ENCODE data around the gene LGALS14.

The LGALS14 gene

GRCh38 chr19:39729594-39729993 is 25.3 kb downstream of the LGALS14 start:
- H3K4me1 ChIP-seq (ENCODE audit: insufficient read depth, low read length) = no peaks in the 10 kb centered on the region
- no peak overlapping the region for H3K9ac ChIP-seq (ENCODE audit: low read length)
- no peaks in the 10 kb centered on the region for H3K27me3 ChIP-seq (ENCODE audit: control insufficient read depth in 1 of 2, insufficient read depth in 2 of 2, low read length in 2 of 2)
- H3K9me3 ChIP-seq (ENCODE audit: low read length) = no peaks in the 10 kb centered on the region
- H3K36me3 ChIP-seq (ENCODE audit: insufficient read depth, low read length) = no peaks in the 10 kb centered on the region
- H3K27ac ChIP-seq (ENCODE audit: low read depth, low read length) = no peak overlapping the region
- H3K4me3 ChIP-seq (ENCODE audit: low read depth in 1 of 2, low read length in 2 of 2) = no peak overlapping the region

- no peaks in the 10 kb centered on the region for H3K9me3 ChIP-seq (ENCODE audit: low read length)
- no peaks in the 10 kb centered on the region for H3K36me3 ChIP-seq (ENCODE audit: insufficient read depth, low read length)
- H3K27me3 ChIP-seq (ENCODE audit: control insufficient read depth in 1 of 2, insufficient read depth in 2 of 2, low read length in 2 of 2) = no peaks in the 10 kb centered on the region
- H3K27ac ChIP-seq (ENCODE audit: low read depth, low read length) = no peak overlapping the region
- no peaks in the 10 kb centered on the region for H3K4me1 ChIP-seq (ENCODE audit: insufficient read depth, low read length)
- no peak overlapping the region for H3K9ac ChIP-seq (ENCODE audit: low read length)
- no peak overlapping the region for H3K4me3 ChIP-seq (ENCODE audit: low read depth in 1 of 2, low read length in 2 of 2)
These were observed 27.4 kb downstream of the LGALS14 start for GRCh38 chr19:39731685-39732084.

GRCh38 chr19:39733841-39734240 is 29.6 kb downstream of the LGALS14 start:
- Histone ChIP-seq H3K27me3 (ENCODE audit: control insufficient read depth in 1 of 2, insufficient read depth in 2 of 2, low read length in 2 of 2) (peaks cover 0 to 5% of the 10 kb centered on the region in 2 donors), H3K4me1 (ENCODE audit: insufficient read depth, low read length) (no peaks in the 10 kb centered on the region), H3K4me3 (ENCODE audit: low read depth in 1 of 2, low read length in 2 of 2) (no peak overlapping the region), H3K36me3 (ENCODE audit: insufficient read depth, low read length) (no peaks in the 10 kb centered on the region), H3K27ac (ENCODE audit: low read depth, low read length) (no peak overlapping the region), H3K9ac (ENCODE audit: low read length) (no peak overlapping the region), H3K9me3 (ENCODE audit: low read length) (no peaks in the 10 kb centered on the region)

GRCh38 chr19:39735688-39736087 is 31.4 kb downstream of the LGALS14 start:
- Histone ChIP-seq H3K9me3 (ENCODE audit: low read length) (no peaks in the 10 kb centered on the region), H3K4me3 (ENCODE audit: low read depth in 1 of 2, low read length in 2 of 2) (no peak overlapping the region), H3K4me1 (ENCODE audit: insufficient read depth, low read length) (no peaks in the 10 kb centered on the region), H3K27ac (ENCODE audit: low read depth, low read length) (no peak overlapping the region), H3K36me3 (ENCODE audit: insufficient read depth, low read length) (no peaks in the 10 kb centered on the region), H3K27me3 (ENCODE audit: control insufficient read depth in 1 of 2, insufficient read depth in 2 of 2, low read length in 2 of 2) (peaks cover 0 to 5% of the 10 kb centered on the region in 2 donors), H3K9ac (ENCODE audit: low read length) (no peak overlapping the region)

DNA sequence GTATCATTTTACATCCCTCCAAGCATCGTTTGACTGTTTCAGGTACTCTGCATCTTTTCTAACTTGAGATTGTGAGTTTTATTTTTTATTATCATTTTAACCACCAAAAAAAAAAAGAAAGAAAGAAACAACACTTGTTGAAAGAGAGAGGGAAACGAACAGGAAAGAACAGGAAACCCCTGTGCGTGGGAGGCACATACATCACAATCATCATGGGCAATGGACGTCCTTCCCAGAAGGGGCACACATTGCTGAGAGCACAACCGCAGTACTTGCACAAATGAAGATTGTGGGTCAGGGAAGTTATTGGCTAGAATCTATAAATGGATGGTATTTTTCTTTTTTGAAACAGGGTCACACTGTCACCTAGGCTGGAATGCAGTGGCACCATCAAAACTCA is 31.8 kb downstream of the LGALS14 start:
- no peaks in the 10 kb centered on the region for H3K36me3 ChIP-seq (ENCODE audit: insufficient read depth, low read length)
- no peaks in the 10 kb centered on the region for H3K9me3 ChIP-seq (ENCODE audit: low read length)
- H3K27ac ChIP-seq (ENCODE audit: low read depth, low read length) = no peak overlapping the region
- H3K27me3 ChIP-seq (ENCODE audit: control insufficient read depth in 1 of 2, insufficient read depth in 2 of 2, low read length in 2 of 2) = peaks cover 0 to 5% of the 10 kb centered on the region in 2 donors
- H3K9ac ChIP-seq (ENCODE audit: low read length) = no peak overlapping the region
- H3K4me1 ChIP-seq (ENCODE audit: insufficient read depth, low read length) = no peaks in the 10 kb centered on the region
- H3K4me3 ChIP-seq (ENCODE audit: low read depth in 1 of 2, low read length in 2 of 2) = no peak overlapping the region

DNA sequence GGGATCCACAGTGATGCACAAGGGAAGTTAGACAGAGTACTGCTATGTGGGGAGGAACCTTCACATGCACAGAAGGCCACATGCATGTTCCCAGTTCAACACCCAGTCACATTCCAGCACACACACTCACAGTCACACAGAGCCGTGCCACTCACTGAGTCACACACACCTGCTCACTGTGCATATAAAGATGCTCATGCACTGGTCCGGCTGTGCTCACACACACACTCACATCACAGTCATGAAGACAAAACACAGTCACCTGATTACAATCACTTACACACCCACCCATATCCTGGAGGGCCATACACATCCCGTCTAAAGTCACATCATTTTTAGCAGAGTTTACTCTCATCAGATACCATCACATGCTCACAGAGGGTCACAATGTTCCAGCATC is 33.1 kb downstream of the LGALS14 start:
- H3K27me3 ChIP-seq (ENCODE audit: control insufficient read depth in 1 of 2, insufficient read depth in 2 of 2, low read length in 2 of 2) = peaks cover 0 to 5% of the 10 kb centered on the region in 2 donors
- H3K4me1 ChIP-seq (ENCODE audit: insufficient read depth, low read length) = no peaks in the 10 kb centered on the region
- no peaks in the 10 kb centered on the region for H3K9me3 ChIP-seq (ENCODE audit: low read length)
- no peak overlapping the region for H3K9ac ChIP-seq (ENCODE audit: low read length)
- no peaks in the 10 kb centered on the region for H3K36me3 ChIP-seq (ENCODE audit: insufficient read depth, low read length)
- H3K27ac ChIP-seq (ENCODE audit: low read depth, low read length) = no peak overlapping the region
- H3K4me3 ChIP-seq (ENCODE audit: low read depth in 1 of 2, low read length in 2 of 2) = no peak overlapping the region

DNA sequence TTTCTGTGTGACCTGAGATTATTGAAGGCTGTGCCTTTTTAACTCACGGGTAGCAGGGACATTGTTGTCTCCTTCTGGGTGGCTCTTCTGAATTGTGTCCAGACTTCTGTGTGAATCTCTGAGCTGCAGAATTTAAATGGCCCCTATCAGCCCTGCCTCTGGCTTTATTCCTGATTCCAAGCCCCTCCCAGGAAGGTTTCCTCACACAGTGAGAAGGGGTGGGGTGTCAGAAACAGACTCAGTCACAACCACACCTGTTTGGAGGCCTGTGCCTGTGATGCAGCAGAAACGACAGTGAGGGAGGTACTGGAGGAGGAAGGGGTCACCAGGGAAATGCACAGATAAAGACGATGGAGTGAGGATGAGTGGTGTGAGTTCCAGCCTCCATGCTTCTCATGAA is 33.6 kb downstream of the LGALS14 start, which contains the start of gene CLC:
Gene CLC, minus strand, starts transcription at position 139 of the 400 bp plus-strand sequence. Its CDS starts 77 bp downstream, at position 62.
- no peak within 1 kb of the TSS for H3K27ac ChIP-seq (ENCODE audit: low read depth, low read length)
- H3K9ac ChIP-seq (ENCODE audit: low read length) = no peak within 1 kb of the TSS
- peaks cover 0 to 5% of the 10 kb centered on the region in 2 donors for H3K27me3 ChIP-seq (ENCODE audit: control insufficient read depth in 1 of 2, insufficient read depth in 2 of 2, low read length in 2 of 2)
- no peaks in the 10 kb centered on the region for H3K4me1 ChIP-seq (ENCODE audit: insufficient read depth, low read length)
- H3K4me3 ChIP-seq (ENCODE audit: low read depth in 1 of 2, low read length in 2 of 2) = no peak within 1 kb of the TSS
- H3K36me3 ChIP-seq (ENCODE audit: insufficient read depth, low read length) = no peaks in the 10 kb centered on the region
- no peaks in the 10 kb centered on the region for H3K9me3 ChIP-seq (ENCODE audit: low read length)

DNA sequence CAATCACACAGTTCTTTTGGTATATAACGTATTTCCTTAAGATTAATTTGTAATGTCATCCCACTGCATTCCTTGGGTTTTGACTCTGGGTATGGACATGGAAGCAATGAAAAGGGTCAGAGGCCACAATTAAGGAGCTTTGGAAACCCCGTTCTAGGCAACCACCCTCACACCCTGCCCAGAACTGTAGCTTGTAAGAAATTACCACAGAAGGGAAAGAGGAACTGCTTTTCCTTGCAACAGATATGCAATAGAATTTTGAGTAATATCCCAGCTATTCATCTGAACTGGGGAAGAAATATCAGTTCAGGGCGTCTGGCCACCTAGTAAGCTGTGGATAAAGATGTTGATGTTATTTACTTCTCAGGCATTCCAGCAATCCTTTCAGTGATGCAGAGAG is 34.5 kb downstream of the LGALS14 start:
- H3K9ac ChIP-seq (ENCODE audit: low read length) = no peak overlapping the region
- H3K36me3 ChIP-seq (ENCODE audit: insufficient read depth, low read length) = no peaks in the 10 kb centered on the region
- H3K27ac ChIP-seq (ENCODE audit: low read depth, low read length) = no peak overlapping the region
- no peaks in the 10 kb centered on the region for H3K9me3 ChIP-seq (ENCODE audit: low read length)
- H3K4me1 ChIP-seq (ENCODE audit: insufficient read depth, low read length) = no peaks in the 10 kb centered on the region
- no peak overlapping the region for H3K4me3 ChIP-seq (ENCODE audit: low read depth in 1 of 2, low read length in 2 of 2)
- peaks cover 0 to 5% of the 10 kb centered on the region in 2 donors for H3K27me3 ChIP-seq (ENCODE audit: control insufficient read depth in 1 of 2, insufficient read depth in 2 of 2, low read length in 2 of 2)

- Histone ChIP-seq H3K36me3 (ENCODE audit: insufficient read depth, low read length) (no peaks in the 10 kb centered on the region), H3K27ac (ENCODE audit: low read depth, low read length) (no peak overlapping the region), H3K9ac (ENCODE audit: low read length) (no peak overlapping the region), H3K27me3 (ENCODE audit: control insufficient read depth in 1 of 2, insufficient read depth in 2 of 2, low read length in 2 of 2) (peaks cover 0 to 5% of the 10 kb centered on the region in 2 donors), H3K4me1 (ENCODE audit: insufficient read depth, low read length) (no peaks in the 10 kb centered on the region), H3K9me3 (ENCODE audit: low read length) (no peaks in the 10 kb centered on the region), H3K4me3 (ENCODE audit: low read depth in 1 of 2, low read length in 2 of 2) (no peak overlapping the region)
These were observed 36.1 kb downstream of the LGALS14 start for GRCh38 chr19:39740395-39740794.

DNA sequence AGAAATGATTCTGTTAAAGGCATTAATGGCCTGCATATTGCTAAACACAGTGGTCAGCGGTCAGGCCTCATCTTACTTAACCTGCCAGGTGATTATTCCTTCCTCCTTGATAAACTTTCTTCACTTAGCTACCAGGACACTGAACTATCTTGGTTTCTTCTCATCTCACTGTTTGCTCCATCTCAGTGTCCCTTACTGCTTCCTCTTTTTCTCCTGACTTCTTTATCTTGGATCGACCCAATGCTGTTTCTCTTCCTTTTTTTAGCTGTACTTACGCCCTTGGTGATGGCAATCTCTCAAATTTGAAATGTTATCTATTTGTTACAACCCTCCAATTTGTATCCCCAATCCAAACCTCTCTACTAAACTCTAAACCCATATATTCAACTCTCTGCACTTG is 41.4 kb downstream of the LGALS14 start:
- no peak overlapping the region for H3K9ac ChIP-seq (ENCODE audit: low read length)
- H3K4me3 ChIP-seq (ENCODE audit: low read depth in 1 of 2, low read length in 2 of 2) = no peak overlapping the region
- H3K27me3 ChIP-seq (ENCODE audit: control insufficient read depth in 1 of 2, insufficient read depth in 2 of 2, low read length in 2 of 2) = no peaks in the 10 kb centered on the region
- H3K4me1 ChIP-seq (ENCODE audit: insufficient read depth, low read length) = no peaks in the 10 kb centered on the region
- no peaks in the 10 kb centered on the region for H3K9me3 ChIP-seq (ENCODE audit: low read length)
- no peaks in the 10 kb centered on the region for H3K36me3 ChIP-seq (ENCODE audit: insufficient read depth, low read length)
- no peak overlapping the region for H3K27ac ChIP-seq (ENCODE audit: low read depth, low read length)

- Histone ChIP-seq H3K27me3 (ENCODE audit: control insufficient read depth in 1 of 2, insufficient read depth in 2 of 2, low read length in 2 of 2) (no peaks in the 10 kb centered on the region), H3K9ac (ENCODE audit: low read length) (no peak overlapping the region), H3K27ac (ENCODE audit: low read depth, low read length) (no peak overlapping the region), H3K4me1 (ENCODE audit: insufficient read depth, low read length) (no peaks in the 10 kb centered on the region), H3K36me3 (ENCODE audit: insufficient read depth, low read length) (no peaks in the 10 kb centered on the region), H3K9me3 (ENCODE audit: low read length) (no peaks in the 10 kb centered on the region), H3K4me3 (ENCODE audit: low read depth in 1 of 2, low read length in 2 of 2) (no peak overlapping the region)
These were observed 42.7 kb downstream of the LGALS14 start for GRCh38 chr19:39746836-39747529.

DNA sequence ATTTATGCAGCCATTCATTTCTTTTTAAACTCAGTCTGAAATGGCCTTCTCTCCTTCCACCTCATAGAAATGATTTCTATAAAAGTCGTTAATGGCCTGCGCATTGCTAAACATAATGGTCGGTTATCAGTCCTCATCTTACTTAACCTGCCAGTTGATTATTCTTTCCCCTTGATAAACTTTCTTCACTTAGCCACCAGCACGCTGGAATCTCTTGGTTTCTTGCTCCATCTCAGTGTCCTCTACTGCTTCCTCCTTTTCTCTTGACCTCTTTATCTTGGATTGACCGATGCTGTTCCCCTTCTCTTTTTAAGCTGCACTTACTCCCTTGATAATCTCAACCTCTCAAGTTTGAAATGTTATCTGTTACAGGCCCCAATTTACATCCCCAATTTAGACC is 45.7 kb downstream of the LGALS14 start:
- Histone ChIP-seq H3K27ac (ENCODE audit: low read depth, low read length) (no peak overlapping the region), H3K36me3 (ENCODE audit: insufficient read depth, low read length) (no peaks in the 10 kb centered on the region), H3K27me3 (ENCODE audit: control insufficient read depth in 1 of 2, insufficient read depth in 2 of 2, low read length in 2 of 2) (peaks cover 0 to 4% of the 10 kb centered on the region in 2 donors), H3K4me3 (ENCODE audit: low read depth in 1 of 2, low read length in 2 of 2) (no peak overlapping the region), H3K4me1 (ENCODE audit: insufficient read depth, low read length) (no peaks in the 10 kb centered on the region), H3K9ac (ENCODE audit: low read length) (no peak overlapping the region), H3K9me3 (ENCODE audit: low read length) (no peaks in the 10 kb centered on the region)
